ENCODE measurements around the gene KCNK10. TPM values are rescaled to one million over a fixed set of nuclear protein-coding genes. Genes with fewer than 3 reads are reported as not detected.

Gene KCNK10
- total and polyA plus RNA-seq, 4 experiments from 2014 or later = not detected

- no peaks in the 10 kb centered on the region for H3K36me3 Mint-ChIP-seq
- ChIA-PET CTCF (ENCODE audit: partially characterized antibody) (no interaction called here), POLR2A (ENCODE audit: partially characterized antibody) (no interaction called here)
- peaks cover 17 to 37% of the 10 kb centered on the region in 2 donors for H3K27me3 Mint-ChIP-seq
- intact Hi-C loops (cut with micrococcal nuclease) = no loop called here
- no peak overlapping the region for H3K27ac Mint-ChIP-seq
- H3K9me3 Mint-ChIP-seq = peaks cover 0 to 1% (median 0%) of the 10 kb centered on the region in 8 donors
- Histone ChIP-seq H3K27ac (ENCODE audit: low read depth, low read length) (no peak overlapping the region), H3K27me3 (ENCODE audit: insufficient read depth, low read length) (peaks cover 19% of the 10 kb centered on the region), H3K4me1 (ENCODE audit: insufficient read depth, low read length) (no peaks in the 10 kb centered on the region), H3K4me3 (ENCODE audit: low read length in 2 of 2) (no peak overlapping the region), H3K9me3 (ENCODE audit: control insufficient read depth in 1 of 2, low read length in 2 of 2) (no peaks in the 10 kb centered on the region), H3K36me3 (ENCODE audit: insufficient read depth, low read length) (no peaks in the 10 kb centered on the region)
- peaks cover 0 to 8% (median 4%) of the 10 kb centered on the region in 4 donors for H3K4me1 Mint-ChIP-seq
- no peak overlapping the region for H3K4me3 Mint-ChIP-seq
- no peak for DNase-seq
Measured at GRCh38 chr14:88321692-88322503, 1.2 kb downstream of the KCNK10 start.

DNA sequence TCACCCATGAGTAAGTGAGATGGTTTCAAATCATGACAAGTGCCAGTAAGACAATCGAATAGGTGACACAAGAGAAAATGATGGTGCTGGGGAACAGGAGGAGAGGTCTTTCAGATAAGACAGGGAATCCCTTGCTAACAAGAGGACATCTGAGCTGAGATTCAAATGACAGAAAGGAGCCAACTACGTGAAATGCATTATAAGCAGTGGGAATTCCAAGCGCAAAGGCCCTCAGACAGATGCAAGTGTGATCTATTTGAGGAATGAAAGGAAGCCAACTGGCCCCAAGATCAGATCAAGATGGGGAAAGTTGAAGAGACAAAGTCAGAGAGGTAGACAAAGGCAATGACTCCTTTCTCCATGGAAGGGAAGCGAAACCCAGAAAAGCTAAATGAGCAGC, 4.7 kb downstream of the KCNK10 start:
- no peak overlapping the region for H3K27ac Mint-ChIP-seq
- DNase-seq = no peak
- Histone ChIP-seq H3K36me3 (ENCODE audit: insufficient read depth, low read length) (no peaks in the 10 kb centered on the region), H3K4me1 (ENCODE audit: insufficient read depth, low read length) (no peaks in the 10 kb centered on the region), H3K9me3 (ENCODE audit: control insufficient read depth in 1 of 2, low read length in 2 of 2) (no peaks in the 10 kb centered on the region), H3K4me3 (ENCODE audit: low read length in 2 of 2) (no peak overlapping the region), H3K27me3 (ENCODE audit: insufficient read depth, low read length) (peaks cover 12% of the 10 kb centered on the region), H3K27ac (ENCODE audit: low read depth, low read length) (no peak overlapping the region)
- POLR2A ChIA-PET (ENCODE audit: partially characterized antibody) = no interaction called here
- no peak overlapping the region for H3K4me3 Mint-ChIP-seq
- intact Hi-C loops (cut with micrococcal nuclease) = no loop called here
- H3K4me1 Mint-ChIP-seq = peaks cover 0 to 3% (median 0%) of the 10 kb centered on the region in 4 donors
- H3K36me3 Mint-ChIP-seq = no peaks in the 10 kb centered on the region
- H3K27me3 Mint-ChIP-seq = peaks cover 10% of the 10 kb centered on the region in 2 donors
- CTCF ChIA-PET (ENCODE audit: partially characterized antibody) = no interaction called here
- peaks cover 0 to 5% (median 2%) of the 10 kb centered on the region in 8 donors for H3K9me3 Mint-ChIP-seq

DNA sequence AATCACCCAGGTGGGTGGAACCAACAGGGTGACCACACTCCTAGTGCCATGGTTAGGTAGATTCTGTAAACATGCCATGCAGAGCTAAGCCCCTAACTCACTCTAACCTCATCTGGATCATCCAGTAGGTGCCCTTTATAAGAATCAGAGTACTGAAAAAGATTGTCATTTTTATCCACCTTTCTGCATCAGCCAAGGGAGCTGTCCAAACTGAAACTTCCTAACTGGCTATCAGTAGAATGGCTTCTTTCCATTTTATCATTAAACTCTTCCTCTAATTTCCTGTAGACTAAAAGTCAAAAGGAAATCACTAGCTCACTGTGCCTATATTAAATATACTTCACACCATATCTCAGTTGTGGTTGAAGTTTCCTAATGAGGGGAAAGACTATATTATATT, 6.5 kb downstream of the KCNK10 start:
- Mint-ChIP-seq H3K27me3 (peaks cover 5 to 9% of the 10 kb centered on the region in 2 donors), H3K27ac (no peak overlapping the region), H3K4me3 (no peak overlapping the region), H3K4me1 (no peaks in the 10 kb centered on the region), H3K36me3 (no peaks in the 10 kb centered on the region), H3K9me3 (peaks cover 0 to 7% (median 5%) of the 10 kb centered on the region in 8 donors)
- no peak overlapping the region for H3K27ac ChIP-seq (ENCODE audit: low read depth, low read length)
- H3K27me3 ChIP-seq (ENCODE audit: insufficient read depth, low read length) = peaks cover 7% of the 10 kb centered on the region
- no peak overlapping the region for H3K4me3 ChIP-seq (ENCODE audit: low read length in 2 of 2)
- H3K4me1 ChIP-seq (ENCODE audit: insufficient read depth, low read length) = no peaks in the 10 kb centered on the region
- CTCF ChIA-PET (ENCODE audit: partially characterized antibody) = no interaction called here
- no peaks in the 10 kb centered on the region for H3K36me3 ChIP-seq (ENCODE audit: insufficient read depth, low read length)
- no peak for DNase-seq
- intact Hi-C loops (cut with micrococcal nuclease) = no loop called here
- H3K9me3 ChIP-seq (ENCODE audit: control insufficient read depth in 1 of 2, low read length in 2 of 2) = no peaks in the 10 kb centered on the region
- POLR2A ChIA-PET (ENCODE audit: partially characterized antibody) = no interaction called here

- ChIA-PET POLR2A (ENCODE audit: partially characterized antibody) (no interaction called here), CTCF (ENCODE audit: partially characterized antibody) (no interaction called here)
- Mint-ChIP-seq H3K4me3 (no peak overlapping the region), H3K4me1 (no peaks in the 10 kb centered on the region), H3K36me3 (no peaks in the 10 kb centered on the region), H3K9me3 (peaks cover 1 to 7% (median 5%) of the 10 kb centered on the region in 8 donors), H3K27ac (no peak overlapping the region), H3K27me3 (peaks cover 0 to 7% of the 10 kb centered on the region in 2 donors)
- no peak for DNase-seq
- no peaks in the 10 kb centered on the region for H3K36me3 ChIP-seq (ENCODE audit: insufficient read depth, low read length)
- no peak overlapping the region for H3K4me3 ChIP-seq (ENCODE audit: low read length in 2 of 2)
- H3K9me3 ChIP-seq (ENCODE audit: control insufficient read depth in 1 of 2, low read length in 2 of 2) = no peaks in the 10 kb centered on the region
- H3K27ac ChIP-seq (ENCODE audit: low read depth, low read length) = no peak overlapping the region
- H3K27me3 ChIP-seq (ENCODE audit: insufficient read depth, low read length) = no peaks in the 10 kb centered on the region
- intact Hi-C loops (cut with micrococcal nuclease) = no loop called here
- no peaks in the 10 kb centered on the region for H3K4me1 ChIP-seq (ENCODE audit: insufficient read depth, low read length)
Measured at GRCh38 chr14:88312257-88312656, 10.8 kb downstream of the KCNK10 start.

- POLR2A ChIA-PET (ENCODE audit: partially characterized antibody) = no interaction called here
Measured at GRCh38 chr14:88311780-88312179, 11.3 kb downstream of the KCNK10 start.

GRCh38 chr14:88310449-88310848, 12.6 kb downstream of the KCNK10 start:
- H3K4me3 Mint-ChIP-seq = no peak overlapping the region
- Histone ChIP-seq H3K4me3 (ENCODE audit: low read length in 2 of 2) (no peak overlapping the region), H3K9me3 (ENCODE audit: control insufficient read depth in 1 of 2, low read length in 2 of 2) (no peaks in the 10 kb centered on the region), H3K36me3 (ENCODE audit: insufficient read depth, low read length) (no peaks in the 10 kb centered on the region), H3K4me1 (ENCODE audit: insufficient read depth, low read length) (no peaks in the 10 kb centered on the region), H3K27ac (ENCODE audit: low read depth, low read length) (no peak overlapping the region), H3K27me3 (ENCODE audit: insufficient read depth, low read length) (no peaks in the 10 kb centered on the region)
- CTCF ChIA-PET (ENCODE audit: partially characterized antibody) = interaction anchor here (0.6 kb wide), 1 partner anchor 20 kb away, joined by 4 read pairs; no protein-coding TSS in a partner anchor
- POLR2A ChIA-PET (ENCODE audit: partially characterized antibody) = no interaction called here
- H3K27ac Mint-ChIP-seq = no peak overlapping the region
- H3K27me3 Mint-ChIP-seq = peaks cover 0 to 9% of the 10 kb centered on the region in 2 donors
- H3K9me3 Mint-ChIP-seq = peaks cover 1 to 10% (median 5%) of the 10 kb centered on the region in 8 donors
- H3K36me3 Mint-ChIP-seq = no peaks in the 10 kb centered on the region
- no peak for DNase-seq
- intact Hi-C loops (cut with micrococcal nuclease) = no loop called here
- no peaks in the 10 kb centered on the region for H3K4me1 Mint-ChIP-seq

More at GRCh38 chr14:88311780-88312179, 11.3 kb downstream of the KCNK10 start:
- Mint-ChIP-seq H3K4me3 (no peak overlapping the region), H3K27ac (no peak overlapping the region), H3K9me3 (peaks cover 1 to 9% (median 5%) of the 10 kb centered on the region in 8 donors), H3K27me3 (peaks cover 0 to 7% of the 10 kb centered on the region in 2 donors), H3K36me3 (no peaks in the 10 kb centered on the region), H3K4me1 (no peaks in the 10 kb centered on the region)
- no peaks in the 10 kb centered on the region for H3K9me3 ChIP-seq (ENCODE audit: control insufficient read depth in 1 of 2, low read length in 2 of 2)
- no peak overlapping the region for H3K27ac ChIP-seq (ENCODE audit: low read depth, low read length)
- no peak for DNase-seq
- no peak overlapping the region for H3K4me3 ChIP-seq (ENCODE audit: low read length in 2 of 2)
- intact Hi-C loops (cut with micrococcal nuclease) = no loop called here
- CTCF ChIA-PET (ENCODE audit: partially characterized antibody) = no interaction called here
- no peaks in the 10 kb centered on the region for H3K4me1 ChIP-seq (ENCODE audit: insufficient read depth, low read length)
- H3K27me3 ChIP-seq (ENCODE audit: insufficient read depth, low read length) = no peaks in the 10 kb centered on the region
- no peaks in the 10 kb centered on the region for H3K36me3 ChIP-seq (ENCODE audit: insufficient read depth, low read length)

- Mint-ChIP-seq H3K4me3 (no peak overlapping the region), H3K4me1 (no peaks in the 10 kb centered on the region), H3K27ac (no peak overlapping the region), H3K36me3 (no peaks in the 10 kb centered on the region), H3K9me3 (peaks cover 1 to 10% (median 5%) of the 10 kb centered on the region in 8 donors), H3K27me3 (peaks cover 0 to 9% of the 10 kb centered on the region in 2 donors)
- H3K27ac ChIP-seq (ENCODE audit: low read depth, low read length) = no peak overlapping the region
- ChIA-PET CTCF (ENCODE audit: partially characterized antibody) (no interaction called here), POLR2A (ENCODE audit: partially characterized antibody) (no interaction called here)
- no peaks in the 10 kb centered on the region for H3K9me3 ChIP-seq (ENCODE audit: control insufficient read depth in 1 of 2, low read length in 2 of 2)
- no peak for DNase-seq
- no peak overlapping the region for H3K4me3 ChIP-seq (ENCODE audit: low read length in 2 of 2)
- intact Hi-C loops (cut with micrococcal nuclease) = no loop called here
- H3K36me3 ChIP-seq (ENCODE audit: insufficient read depth, low read length) = no peaks in the 10 kb centered on the region
- H3K27me3 ChIP-seq (ENCODE audit: insufficient read depth, low read length) = no peaks in the 10 kb centered on the region
- no peaks in the 10 kb centered on the region for H3K4me1 ChIP-seq (ENCODE audit: insufficient read depth, low read length)
Measured at GRCh38 chr14:88310021-88310420, 13.0 kb downstream of the KCNK10 start.

Measured in CD4-positive, alpha-beta memory T cell (primary cell).